OCI-LY1 (cell line): Measurements from ENCODE around the gene C4A.
"Not testable (repeated sequence)": the region's sequence is repeated elsewhere in the genome, so short reads cannot be mapped to it uniquely, and the experiment has no call there.

Experiments used
- EZH2 ChIP-seq: fragments of 200-600 bp; sonication (generic), shearing (Covaris generic); IDR thresholded peaks from 2 replicates; pipeline ENCODE4 v1.8.0; 2017; ENCODE audit warnings: borderline replicate concordance, mixed run types, mild to moderate bottlenecking, antibody characterized with exemption, low read length, moderate library complexity, mixed read lengths
- TF ChIP-seq, protein P1 (sequence below): fragments of 200-600 bp; sonication (generic), shearing (Covaris generic); IDR thresholded peaks from 2 replicates; pipeline ENCODE4 v1.5.1; 2017; ENCODE audit warnings: mild to moderate bottlenecking, antibody characterized with exemption, low read length, moderate library complexity, mixed read lengths

DNA sequence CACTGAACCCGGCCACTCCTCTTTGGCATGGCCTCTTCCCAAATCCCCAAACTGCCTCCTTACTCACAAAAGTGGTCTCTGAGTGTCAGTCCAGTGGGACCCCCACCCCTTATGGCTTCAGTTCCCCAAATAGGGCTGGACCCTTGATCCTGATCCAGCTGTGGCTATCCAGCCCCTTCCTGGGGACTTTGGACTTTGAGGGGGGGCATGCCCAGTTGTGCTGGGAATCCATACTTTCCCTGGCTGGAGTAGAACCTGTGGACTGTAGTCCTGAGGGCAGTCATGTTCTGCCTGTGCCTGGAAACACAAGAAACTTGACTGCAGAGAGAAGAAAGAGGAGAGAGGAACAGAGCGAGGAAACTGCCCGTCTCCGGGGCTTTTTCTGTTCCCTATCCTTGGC lies 22.5 kb downstream of the C4A start:
- TF ChIP-seq, protein P1, sequence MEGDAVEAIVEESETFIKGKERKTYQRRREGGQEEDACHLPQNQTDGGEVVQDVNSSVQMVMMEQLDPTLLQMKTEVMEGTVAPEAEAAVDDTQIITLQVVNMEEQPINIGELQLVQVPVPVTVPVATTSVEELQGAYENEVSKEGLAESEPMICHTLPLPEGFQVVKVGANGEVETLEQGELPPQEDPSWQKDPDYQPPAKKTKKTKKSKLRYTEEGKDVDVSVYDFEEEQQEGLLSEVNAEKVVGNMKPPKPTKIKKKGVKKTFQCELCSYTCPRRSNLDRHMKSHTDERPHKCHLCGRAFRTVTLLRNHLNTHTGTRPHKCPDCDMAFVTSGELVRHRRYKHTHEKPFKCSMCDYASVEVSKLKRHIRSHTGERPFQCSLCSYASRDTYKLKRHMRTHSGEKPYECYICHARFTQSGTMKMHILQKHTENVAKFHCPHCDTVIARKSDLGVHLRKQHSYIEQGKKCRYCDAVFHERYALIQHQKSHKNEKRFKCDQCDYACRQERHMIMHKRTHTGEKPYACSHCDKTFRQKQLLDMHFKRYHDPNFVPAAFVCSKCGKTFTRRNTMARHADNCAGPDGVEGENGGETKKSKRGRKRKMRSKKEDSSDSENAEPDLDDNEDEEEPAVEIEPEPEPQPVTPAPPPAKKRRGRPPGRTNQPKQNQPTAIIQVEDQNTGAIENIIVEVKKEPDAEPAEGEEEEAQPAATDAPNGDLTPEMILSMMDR, result not testable (repeated sequence)
- not testable (repeated sequence) for TF ChIP-seq EZH2
